PC-3 (cell line): ENCODE results near the gene TAF1B.

Experiments used
- CTCF ChIP-seq: fragments of 300-600 bp; sonication (generic); conservative IDR thresholded peaks from 2 replicates; pipeline ENCODE4 v1.5.1; 2017; ENCODE audit warnings: antibody characterized with exemption, low read depth, mild to moderate bottlenecking, low read length
- EZH2 ChIP-seq: fragments of 300-600 bp; sonication (generic); IDR thresholded peaks from one replicate; pipeline ENCODE4 v1.6.1; 2017; ENCODE audit warnings: antibody characterized with exemption, mild to moderate bottlenecking, low read length; ENCODE audit not compliant: unreplicated experiment

GRCh38 chr2:9799011-9799596 lies 44.2 kb upstream of the TAF1B start:
- TF ChIP-seq EZH2 (no peak), CTCF (no peak)
